Measurements from ENCODE around the gene EPB41L4B.

The EPB41L4B gene

DNA sequence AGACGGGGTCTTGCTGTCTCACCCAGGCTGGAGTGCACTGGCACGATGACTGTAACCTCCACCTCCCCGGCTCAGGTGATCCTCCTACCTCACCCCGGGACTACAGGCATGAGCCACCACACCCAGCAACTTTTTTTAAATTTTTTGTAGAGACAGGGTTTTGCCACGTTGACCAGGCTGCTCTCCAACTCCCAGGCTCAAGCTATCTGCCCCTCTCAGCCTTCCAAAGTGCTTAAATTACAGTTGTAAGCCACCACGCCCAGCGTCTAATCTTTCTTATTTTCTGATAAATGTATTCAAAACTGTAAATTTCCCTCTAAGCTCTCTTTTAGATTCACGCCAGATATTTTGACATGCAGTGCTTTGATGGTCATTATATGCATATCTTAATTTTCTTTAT, 164.2 kb downstream of the EPB41L4B start:
- Histone ChIP-seq H3K4me3 (ENCODE audit: low read length, poor library complexity, severe bottlenecking) (no peak overlapping the region), H3K4me2 (ENCODE audit: low read depth, low read length, poor library complexity, severe bottlenecking) (no peak overlapping the region), H3K9ac (ENCODE audit: low read depth, low read length, poor library complexity, severe bottlenecking) (no peak overlapping the region), H4K20me1 (ENCODE audit: insufficient read depth, low read length, poor library complexity, severe bottlenecking) (no peaks in the 10 kb centered on the region), H3K9me3 (ENCODE audit: insufficient read depth, low read depth, low read length) (peaks cover 6% of the 10 kb centered on the region; the same call in 1 of the 2 replicates), H3K27me3 (ENCODE audit: insufficient read depth, low read length, poor library complexity, severe bottlenecking) (no peaks in the 10 kb centered on the region), H3K36me3 (ENCODE audit: insufficient read depth, low read length) (no peaks in the 10 kb centered on the region), H3K4me1 (ENCODE audit: insufficient read depth, low read length, poor library complexity, severe bottlenecking) (no peaks in the 10 kb centered on the region), H2AFZ (ENCODE audit: low read length) (no peak overlapping the region), H3K9me2 (replicated peaks; ENCODE audit: low read depth, low read length) (no peaks in the 10 kb centered on the region), H3K79me2 (ENCODE audit: insufficient read depth, low read length) (no peaks in the 10 kb centered on the region), H3F3A (ENCODE audit: low read depth) (no peaks in the 10 kb centered on the region)
- TF ChIP-seq, protein P1, sequence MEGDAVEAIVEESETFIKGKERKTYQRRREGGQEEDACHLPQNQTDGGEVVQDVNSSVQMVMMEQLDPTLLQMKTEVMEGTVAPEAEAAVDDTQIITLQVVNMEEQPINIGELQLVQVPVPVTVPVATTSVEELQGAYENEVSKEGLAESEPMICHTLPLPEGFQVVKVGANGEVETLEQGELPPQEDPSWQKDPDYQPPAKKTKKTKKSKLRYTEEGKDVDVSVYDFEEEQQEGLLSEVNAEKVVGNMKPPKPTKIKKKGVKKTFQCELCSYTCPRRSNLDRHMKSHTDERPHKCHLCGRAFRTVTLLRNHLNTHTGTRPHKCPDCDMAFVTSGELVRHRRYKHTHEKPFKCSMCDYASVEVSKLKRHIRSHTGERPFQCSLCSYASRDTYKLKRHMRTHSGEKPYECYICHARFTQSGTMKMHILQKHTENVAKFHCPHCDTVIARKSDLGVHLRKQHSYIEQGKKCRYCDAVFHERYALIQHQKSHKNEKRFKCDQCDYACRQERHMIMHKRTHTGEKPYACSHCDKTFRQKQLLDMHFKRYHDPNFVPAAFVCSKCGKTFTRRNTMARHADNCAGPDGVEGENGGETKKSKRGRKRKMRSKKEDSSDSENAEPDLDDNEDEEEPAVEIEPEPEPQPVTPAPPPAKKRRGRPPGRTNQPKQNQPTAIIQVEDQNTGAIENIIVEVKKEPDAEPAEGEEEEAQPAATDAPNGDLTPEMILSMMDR (conservative IDR thresholded peaks at IDR 0.05; ENCODE audit: low read length), result no peak
- no peak for TF ChIP-seq EZH2phosphoT487 (IDR thresholded peaks at IDR 0.05; ENCODE audit: borderline replicate concordance)

DNA sequence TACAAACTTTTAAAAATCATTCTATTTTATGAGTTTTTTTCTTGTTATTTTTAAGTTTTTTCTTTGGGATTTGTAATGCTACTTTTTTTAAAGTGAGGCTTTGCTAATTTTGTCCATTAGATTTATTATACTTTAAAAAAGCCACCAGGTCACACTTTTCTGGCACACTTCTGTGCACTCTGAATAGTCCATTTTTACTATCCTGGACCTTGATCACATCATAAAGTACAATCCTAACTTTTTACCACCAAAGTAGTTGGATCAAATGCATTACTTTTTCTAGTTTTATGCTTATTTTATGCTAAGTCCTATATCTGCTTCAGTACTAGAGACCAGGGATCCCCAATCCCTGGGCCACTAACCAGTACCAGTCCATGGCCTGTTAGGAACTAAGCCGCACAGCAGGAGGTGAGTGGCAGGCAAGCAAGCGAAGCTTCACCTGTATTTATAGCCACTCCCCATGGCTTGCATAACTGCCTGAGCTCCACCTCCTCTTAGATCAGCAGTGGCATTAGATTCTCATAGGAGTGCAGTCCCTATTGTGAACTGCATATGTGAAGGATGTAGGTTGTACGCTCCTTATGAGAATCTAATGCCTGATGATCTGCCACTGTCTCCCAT, 169.8 kb downstream of the EPB41L4B start:
- Histone ChIP-seq H2AFZ (ENCODE audit: low read length) (no peak overlapping the region), H3K4me3 (ENCODE audit: low read length, poor library complexity, severe bottlenecking) (no peak overlapping the region), H3K4me2 (ENCODE audit: low read depth, low read length, poor library complexity, severe bottlenecking) (no peak overlapping the region), H3K4me1 (ENCODE audit: insufficient read depth, low read length, poor library complexity, severe bottlenecking) (no peaks in the 10 kb centered on the region), H3K9me2 (replicated peaks; ENCODE audit: low read depth, low read length) (no peaks in the 10 kb centered on the region), H4K20me1 (ENCODE audit: insufficient read depth, low read length, poor library complexity, severe bottlenecking) (no peaks in the 10 kb centered on the region), H3F3A (ENCODE audit: low read depth) (no peaks in the 10 kb centered on the region), H3K79me2 (ENCODE audit: insufficient read depth, low read length) (no peaks in the 10 kb centered on the region), H3K36me3 (ENCODE audit: insufficient read depth, low read length) (no peaks in the 10 kb centered on the region), H3K9me3 (ENCODE audit: insufficient read depth, low read depth, low read length) (peaks cover 6% of the 10 kb centered on the region; the same call in 1 of the 2 replicates), H3K27me3 (ENCODE audit: insufficient read depth, low read length, poor library complexity, severe bottlenecking) (no peaks in the 10 kb centered on the region), H3K9ac (ENCODE audit: low read depth, low read length, poor library complexity, severe bottlenecking) (no peak overlapping the region)
- TF ChIP-seq, protein P1 (conservative IDR thresholded peaks at IDR 0.05; ENCODE audit: low read length), result no peak
- no peak for TF ChIP-seq EZH2phosphoT487 (IDR thresholded peaks at IDR 0.05; ENCODE audit: borderline replicate concordance)

DNA sequence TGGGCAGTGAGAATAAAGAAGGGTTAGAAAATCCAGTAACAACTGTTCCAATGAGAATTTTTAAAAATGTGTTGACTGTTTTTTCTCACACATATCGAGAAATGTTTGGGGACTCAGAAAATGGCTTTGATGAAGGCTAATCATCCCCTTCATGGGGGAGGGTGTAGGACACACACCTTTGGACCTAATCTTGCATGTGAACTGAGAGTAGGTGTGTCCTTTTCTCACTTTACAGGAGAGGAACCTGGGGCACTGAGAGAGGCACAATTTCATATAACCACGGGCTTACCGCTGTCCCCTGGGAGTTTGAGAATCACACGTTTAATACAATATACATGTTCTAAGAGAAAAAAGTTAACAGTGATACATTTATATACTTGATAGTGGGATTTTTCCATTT, 171.1 kb downstream of the EPB41L4B start:
- Histone ChIP-seq H3K4me2 (ENCODE audit: low read depth, low read length, poor library complexity, severe bottlenecking) (no peak overlapping the region), H3F3A (ENCODE audit: low read depth) (no peaks in the 10 kb centered on the region), H3K9ac (ENCODE audit: low read depth, low read length, poor library complexity, severe bottlenecking) (no peak overlapping the region), H3K4me1 (ENCODE audit: insufficient read depth, low read length, poor library complexity, severe bottlenecking) (no peaks in the 10 kb centered on the region), H3K9me3 (ENCODE audit: insufficient read depth, low read depth, low read length) (peaks cover 6% of the 10 kb centered on the region; the same call in 1 of the 2 replicates), H3K4me3 (ENCODE audit: low read length, poor library complexity, severe bottlenecking) (no peak overlapping the region), H2AFZ (ENCODE audit: low read length) (no peak overlapping the region), H3K79me2 (ENCODE audit: insufficient read depth, low read length) (no peaks in the 10 kb centered on the region), H3K9me2 (replicated peaks; ENCODE audit: low read depth, low read length) (no peaks in the 10 kb centered on the region), H3K27me3 (ENCODE audit: insufficient read depth, low read length, poor library complexity, severe bottlenecking) (no peaks in the 10 kb centered on the region), H4K20me1 (ENCODE audit: insufficient read depth, low read length, poor library complexity, severe bottlenecking) (no peaks in the 10 kb centered on the region), H3K36me3 (ENCODE audit: insufficient read depth, low read length) (no peaks in the 10 kb centered on the region)
- no peak for TF ChIP-seq EZH2phosphoT487 (IDR thresholded peaks at IDR 0.05; ENCODE audit: borderline replicate concordance)
- TF ChIP-seq, protein P1 (conservative IDR thresholded peaks at IDR 0.05; ENCODE audit: low read length), result no peak
